A549 (cell line): Measurements from ENCODE around the gene MYO1H.

Experiments used
- FOSL2 ChIP-seq, 2 experiments: fragments of 450-650 bp in 1 of 2; fragments of >200 bp in 1 of 2; sonication (Bioruptor Twin) in 1 of 2; formaldehyde crosslinking; IDR thresholded peaks; 2 replicates each; pipeline versions ENCODE4 v1.5.0 to v1.6.1; 2016 to 2020; ENCODE audit warnings: mild to moderate bottlenecking in 1 of 2, moderate library complexity in 1 of 2
- JUN ChIP-seq, 2 experiments: fragments of >200 bp; sonication (Bioruptor Twin); formaldehyde crosslinking; IDR thresholded peaks; 2 replicates in 1 of 2; 3 replicates in 1 of 2; pipeline ENCODE4 v1.6.1; 2016 to 2017
- MAFK ChIP-seq: fragments of 450-650 bp; IDR thresholded peaks from 2 replicates; pipeline ENCODE4 v1.6.1; 2014; ENCODE audit not compliant: partially characterized antibody
- ZFP36 ChIP-seq: fragments of 450-650 bp; IDR thresholded peaks from 2 replicates; pipeline ENCODE4 v1.6.1; 2014; ENCODE audit warnings: borderline replicate concordance; ENCODE audit not compliant: partially characterized antibody
- TF ChIP-seq, protein P1 (sequence below): fragments of >200 bp; sonication (Bioruptor Twin); formaldehyde crosslinking; IDR thresholded peaks from 3 replicates; pipeline ENCODE4 v1.5.1; 2016
- TF ChIP-seq, protein P2 (sequence below): fragments of >200 bp; sonication (Bioruptor Twin); formaldehyde crosslinking; IDR thresholded peaks from 3 replicates; pipeline ENCODE4 v1.6.1; 2016
- TF ChIP-seq, protein P3 (sequence below): fragments of 200-600 bp; sonication (generic); IDR thresholded peaks from 2 replicates; pipeline ENCODE4 v1.6.1; 2016; ENCODE audit warnings: antibody characterized with exemption, mild to moderate bottlenecking, moderate library complexity
- TF ChIP-seq, protein P4 (sequence below): fragments of 450-650 bp; IDR thresholded peaks from 2 replicates; pipeline ENCODE4 v1.6.1; 2014; ENCODE audit warnings: antibody characterized with exemption
- TF ChIP-seq, protein P5 (sequence below): IDR thresholded peaks from 2 replicates; pipeline ENCODE4 v1.6.1; 2012; ENCODE audit warnings: low read depth, borderline replicate concordance

DNA sequence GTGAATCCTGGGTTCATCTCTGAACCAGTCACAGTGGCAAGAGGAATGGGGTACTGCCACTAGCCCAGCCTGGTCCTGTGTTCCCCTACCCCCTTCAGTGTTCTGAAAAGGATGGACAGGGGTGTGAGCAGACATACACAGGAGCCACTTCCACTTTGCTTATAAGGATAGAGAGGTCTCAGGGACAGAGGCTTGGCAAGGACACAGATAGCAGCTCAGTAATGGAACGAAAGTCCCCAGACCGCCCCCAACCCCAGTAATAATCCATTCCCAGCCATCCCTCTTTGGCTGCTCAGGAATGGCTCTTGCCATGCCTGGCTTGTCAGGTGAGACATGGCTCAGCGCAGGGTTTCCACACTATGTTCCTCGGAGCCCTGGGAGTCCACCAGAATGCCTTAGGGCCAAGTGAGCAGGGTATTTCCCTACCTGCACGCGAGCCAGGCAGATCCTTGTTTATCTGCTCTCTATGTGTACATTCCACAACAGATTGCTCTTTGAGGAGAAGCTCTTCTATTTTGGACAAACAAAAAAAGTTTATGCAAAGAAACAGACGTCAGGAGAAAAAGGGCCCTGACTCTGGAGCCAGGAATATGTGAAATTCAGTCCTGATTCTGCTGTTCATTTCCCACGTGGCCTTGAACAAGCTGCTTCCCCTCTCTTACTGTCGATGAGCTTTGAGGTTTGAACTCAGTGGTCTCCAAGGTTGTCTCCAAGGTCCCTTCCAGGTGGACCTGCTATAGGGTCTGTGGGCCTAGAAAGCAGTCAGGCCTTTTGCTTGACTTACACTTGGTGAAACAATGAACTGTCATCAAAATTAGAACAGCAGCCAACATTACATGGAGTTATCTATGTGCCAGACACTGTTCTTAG lies 139.7 kb downstream of the MYO1H start:
- TF ChIP-seq, protein P1, sequence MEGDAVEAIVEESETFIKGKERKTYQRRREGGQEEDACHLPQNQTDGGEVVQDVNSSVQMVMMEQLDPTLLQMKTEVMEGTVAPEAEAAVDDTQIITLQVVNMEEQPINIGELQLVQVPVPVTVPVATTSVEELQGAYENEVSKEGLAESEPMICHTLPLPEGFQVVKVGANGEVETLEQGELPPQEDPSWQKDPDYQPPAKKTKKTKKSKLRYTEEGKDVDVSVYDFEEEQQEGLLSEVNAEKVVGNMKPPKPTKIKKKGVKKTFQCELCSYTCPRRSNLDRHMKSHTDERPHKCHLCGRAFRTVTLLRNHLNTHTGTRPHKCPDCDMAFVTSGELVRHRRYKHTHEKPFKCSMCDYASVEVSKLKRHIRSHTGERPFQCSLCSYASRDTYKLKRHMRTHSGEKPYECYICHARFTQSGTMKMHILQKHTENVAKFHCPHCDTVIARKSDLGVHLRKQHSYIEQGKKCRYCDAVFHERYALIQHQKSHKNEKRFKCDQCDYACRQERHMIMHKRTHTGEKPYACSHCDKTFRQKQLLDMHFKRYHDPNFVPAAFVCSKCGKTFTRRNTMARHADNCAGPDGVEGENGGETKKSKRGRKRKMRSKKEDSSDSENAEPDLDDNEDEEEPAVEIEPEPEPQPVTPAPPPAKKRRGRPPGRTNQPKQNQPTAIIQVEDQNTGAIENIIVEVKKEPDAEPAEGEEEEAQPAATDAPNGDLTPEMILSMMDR: no peak
- TF ChIP-seq, protein P2, sequence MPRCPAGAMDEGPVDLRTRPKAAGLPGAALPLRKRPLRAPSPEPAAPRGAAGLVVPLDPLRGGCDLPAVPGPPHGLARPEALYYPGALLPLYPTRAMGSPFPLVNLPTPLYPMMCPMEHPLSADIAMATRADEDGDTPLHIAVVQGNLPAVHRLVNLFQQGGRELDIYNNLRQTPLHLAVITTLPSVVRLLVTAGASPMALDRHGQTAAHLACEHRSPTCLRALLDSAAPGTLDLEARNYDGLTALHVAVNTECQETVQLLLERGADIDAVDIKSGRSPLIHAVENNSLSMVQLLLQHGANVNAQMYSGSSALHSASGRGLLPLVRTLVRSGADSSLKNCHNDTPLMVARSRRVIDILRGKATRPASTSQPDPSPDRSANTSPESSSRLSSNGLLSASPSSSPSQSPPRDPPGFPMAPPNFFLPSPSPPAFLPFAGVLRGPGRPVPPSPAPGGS: no peak
- TF ChIP-seq, protein P3, sequence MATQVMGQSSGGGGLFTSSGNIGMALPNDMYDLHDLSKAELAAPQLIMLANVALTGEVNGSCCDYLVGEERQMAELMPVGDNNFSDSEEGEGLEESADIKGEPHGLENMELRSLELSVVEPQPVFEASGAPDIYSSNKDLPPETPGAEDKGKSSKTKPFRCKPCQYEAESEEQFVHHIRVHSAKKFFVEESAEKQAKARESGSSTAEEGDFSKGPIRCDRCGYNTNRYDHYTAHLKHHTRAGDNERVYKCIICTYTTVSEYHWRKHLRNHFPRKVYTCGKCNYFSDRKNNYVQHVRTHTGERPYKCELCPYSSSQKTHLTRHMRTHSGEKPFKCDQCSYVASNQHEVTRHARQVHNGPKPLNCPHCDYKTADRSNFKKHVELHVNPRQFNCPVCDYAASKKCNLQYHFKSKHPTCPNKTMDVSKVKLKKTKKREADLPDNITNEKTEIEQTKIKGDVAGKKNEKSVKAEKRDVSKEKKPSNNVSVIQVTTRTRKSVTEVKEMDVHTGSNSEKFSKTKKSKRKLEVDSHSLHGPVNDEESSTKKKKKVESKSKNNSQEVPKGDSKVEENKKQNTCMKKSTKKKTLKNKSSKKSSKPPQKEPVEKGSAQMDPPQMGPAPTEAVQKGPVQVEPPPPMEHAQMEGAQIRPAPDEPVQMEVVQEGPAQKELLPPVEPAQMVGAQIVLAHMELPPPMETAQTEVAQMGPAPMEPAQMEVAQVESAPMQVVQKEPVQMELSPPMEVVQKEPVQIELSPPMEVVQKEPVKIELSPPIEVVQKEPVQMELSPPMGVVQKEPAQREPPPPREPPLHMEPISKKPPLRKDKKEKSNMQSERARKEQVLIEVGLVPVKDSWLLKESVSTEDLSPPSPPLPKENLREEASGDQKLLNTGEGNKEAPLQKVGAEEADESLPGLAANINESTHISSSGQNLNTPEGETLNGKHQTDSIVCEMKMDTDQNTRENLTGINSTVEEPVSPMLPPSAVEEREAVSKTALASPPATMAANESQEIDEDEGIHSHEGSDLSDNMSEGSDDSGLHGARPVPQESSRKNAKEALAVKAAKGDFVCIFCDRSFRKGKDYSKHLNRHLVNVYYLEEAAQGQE: no peak
- TF ChIP-seq MAFK (no peak), FOSL2 (IDR thresholded peaks at IDR 0.05) (no peak), FOSL2 (CRISPR knock-in tag; IDR thresholded peaks at IDR 0.05) (no peak), ZFP36 (no peak), JUN (IDR thresholded peaks at IDR 0.05) (no peak)
- TF ChIP-seq, protein P4, sequence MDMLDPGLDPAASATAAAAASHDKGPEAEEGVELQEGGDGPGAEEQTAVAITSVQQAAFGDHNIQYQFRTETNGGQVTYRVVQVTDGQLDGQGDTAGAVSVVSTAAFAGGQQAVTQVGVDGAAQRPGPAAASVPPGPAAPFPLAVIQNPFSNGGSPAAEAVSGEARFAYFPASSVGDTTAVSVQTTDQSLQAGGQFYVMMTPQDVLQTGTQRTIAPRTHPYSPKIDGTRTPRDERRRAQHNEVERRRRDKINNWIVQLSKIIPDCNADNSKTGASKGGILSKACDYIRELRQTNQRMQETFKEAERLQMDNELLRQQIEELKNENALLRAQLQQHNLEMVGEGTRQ: no peak
- TF ChIP-seq, protein P5, sequence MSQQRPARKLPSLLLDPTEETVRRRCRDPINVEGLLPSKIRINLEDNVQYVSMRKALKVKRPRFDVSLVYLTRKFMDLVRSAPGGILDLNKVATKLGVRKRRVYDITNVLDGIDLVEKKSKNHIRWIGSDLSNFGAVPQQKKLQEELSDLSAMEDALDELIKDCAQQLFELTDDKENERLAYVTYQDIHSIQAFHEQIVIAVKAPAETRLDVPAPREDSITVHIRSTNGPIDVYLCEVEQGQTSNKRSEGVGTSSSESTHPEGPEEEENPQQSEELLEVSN: no peak
